ENCODE data around the gene CORO6.
A peak's percentile ranks its signal among the peaks of the same experiment; 100 is the strongest.

CORO6 gene

DNA sequence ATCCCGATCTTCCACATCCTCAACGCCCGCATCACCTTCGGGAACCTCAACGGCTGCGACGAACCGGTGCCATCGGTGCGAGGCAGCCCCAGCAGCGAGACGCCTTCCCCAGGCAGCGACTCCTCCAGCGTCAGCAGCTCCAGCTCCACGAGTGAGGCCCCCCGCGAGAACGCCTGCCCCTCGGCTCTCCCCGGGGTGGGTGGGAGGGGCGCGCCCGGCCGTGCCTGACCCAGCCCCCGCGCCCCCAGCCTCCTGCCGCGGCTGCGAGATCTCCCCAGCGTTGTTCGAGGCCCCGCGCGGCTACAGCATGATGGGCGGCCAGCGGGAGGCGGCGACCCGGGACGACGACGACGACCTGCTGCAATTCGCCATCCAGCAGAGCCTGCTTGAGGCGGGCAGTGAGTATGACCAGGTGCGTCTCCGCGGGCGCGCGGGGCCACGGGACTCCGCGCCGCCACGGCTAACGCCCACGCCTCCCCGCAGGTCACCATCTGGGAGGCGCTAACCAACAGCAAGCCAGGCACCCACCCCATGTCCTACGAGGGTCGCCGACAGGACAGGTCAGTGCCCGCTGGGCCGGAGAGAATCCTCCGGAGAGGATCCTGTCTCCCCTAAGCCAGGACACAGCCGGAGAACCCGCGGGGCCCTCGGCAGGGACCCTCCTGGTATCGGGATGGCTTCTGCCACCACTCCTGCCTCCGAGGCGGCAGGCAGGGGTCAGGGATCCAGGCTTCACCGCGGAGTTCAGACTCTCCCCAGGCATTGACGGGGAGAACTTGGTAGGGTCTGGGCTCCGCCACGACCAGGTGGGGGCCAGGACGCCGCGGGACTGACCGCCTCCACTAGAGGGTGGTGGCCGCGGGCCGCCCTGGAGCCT is 10.1 kb downstream of the CORO6 start:
- DNase-seq: no peak

DNA sequence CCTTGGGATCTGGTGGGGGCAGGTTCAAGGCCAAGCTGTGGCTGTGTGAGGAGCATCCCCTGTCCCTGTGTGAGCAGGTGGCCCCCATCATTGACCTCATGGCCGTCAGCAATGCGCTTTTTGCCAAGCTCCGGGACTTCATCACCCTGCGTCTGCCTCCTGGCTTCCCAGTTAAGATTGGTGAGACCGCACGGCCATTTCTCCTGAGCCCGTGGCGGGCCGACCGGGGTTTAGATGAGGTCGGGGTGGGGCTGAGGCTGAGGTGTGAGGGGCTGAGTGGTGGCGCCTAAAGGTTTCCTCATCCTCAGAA is 10.7 kb downstream of the CORO6 start:
- no peak for DNase-seq

DNA sequence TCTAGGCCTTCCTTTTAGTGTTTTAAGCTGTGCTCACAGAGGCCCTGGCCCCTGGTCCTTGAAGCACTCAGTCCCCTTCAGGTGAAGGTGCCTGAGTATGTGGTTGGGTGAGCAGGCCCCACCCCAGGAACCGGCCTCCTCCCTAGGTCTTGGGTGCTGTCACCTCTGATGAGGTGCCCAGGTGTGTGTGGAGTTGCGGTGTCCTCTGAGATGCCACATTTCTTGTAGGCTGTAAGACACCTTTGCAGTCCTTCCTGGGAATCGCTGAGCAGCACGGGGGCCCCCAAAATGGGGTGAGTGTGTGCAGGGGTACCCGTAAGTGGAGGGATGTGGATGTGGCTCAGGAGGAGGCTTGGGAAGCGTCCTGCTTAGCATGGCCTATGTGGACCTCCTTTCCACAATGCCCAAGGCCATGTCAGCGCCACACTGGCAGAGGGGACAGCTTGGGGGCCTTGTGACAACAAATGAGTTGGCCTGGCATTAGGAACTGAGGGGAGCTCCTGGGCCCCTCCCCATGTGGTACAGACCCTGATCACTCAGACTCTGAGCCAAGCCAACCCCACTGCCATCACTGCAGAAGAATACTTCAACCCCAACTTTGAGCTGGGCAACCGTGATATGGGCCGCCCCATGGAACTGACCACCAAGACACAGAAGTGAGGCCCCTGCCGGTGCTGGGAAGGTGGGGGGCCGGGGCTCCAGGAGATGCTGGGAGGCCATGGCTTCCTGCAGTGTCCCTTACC is 11.2 kb downstream of the CORO6 start:
- DNase-seq: no peak

- no peak for DNase-seq
Observed at GRCh38 chr17:29610395-29610794, 12.3 kb downstream of the CORO6 start.

GRCh38 chr17:29608986-29609385 is 13.7 kb downstream of the CORO6 start:
- no peak for DNase-seq

GRCh38 chr17:29607557-29608195 is 15.0 kb downstream of the CORO6 start:
- no peak for DNase-seq

DNA sequence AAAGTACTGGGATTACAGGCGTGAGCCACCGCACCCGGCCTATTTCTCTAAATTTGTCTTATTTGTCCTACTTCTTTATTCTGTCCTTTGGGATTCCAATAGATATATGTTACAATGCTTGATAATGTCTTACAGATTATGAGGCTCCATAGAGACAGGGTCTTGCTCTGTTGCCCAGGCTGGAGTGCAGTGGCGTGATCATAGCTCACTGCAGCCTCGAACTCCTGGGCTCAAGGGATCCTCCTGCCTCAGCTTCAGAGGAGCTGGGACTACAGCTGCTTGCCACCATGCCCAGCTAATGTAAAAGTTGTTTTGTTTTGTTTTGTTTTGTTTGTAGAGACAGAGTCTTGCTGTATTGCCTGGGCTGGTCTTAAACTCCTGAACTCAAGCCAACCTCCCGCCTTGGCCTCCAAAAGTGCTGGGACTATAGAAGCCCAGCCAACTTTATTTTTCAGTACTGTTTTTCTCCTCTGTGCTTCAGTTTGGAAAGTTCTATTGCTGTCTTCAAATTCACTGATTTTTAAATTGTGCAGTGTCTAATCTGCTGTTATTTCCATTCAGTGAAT is 19.5 kb downstream of the CORO6 start:
- no peak for DNase-seq

DNA sequence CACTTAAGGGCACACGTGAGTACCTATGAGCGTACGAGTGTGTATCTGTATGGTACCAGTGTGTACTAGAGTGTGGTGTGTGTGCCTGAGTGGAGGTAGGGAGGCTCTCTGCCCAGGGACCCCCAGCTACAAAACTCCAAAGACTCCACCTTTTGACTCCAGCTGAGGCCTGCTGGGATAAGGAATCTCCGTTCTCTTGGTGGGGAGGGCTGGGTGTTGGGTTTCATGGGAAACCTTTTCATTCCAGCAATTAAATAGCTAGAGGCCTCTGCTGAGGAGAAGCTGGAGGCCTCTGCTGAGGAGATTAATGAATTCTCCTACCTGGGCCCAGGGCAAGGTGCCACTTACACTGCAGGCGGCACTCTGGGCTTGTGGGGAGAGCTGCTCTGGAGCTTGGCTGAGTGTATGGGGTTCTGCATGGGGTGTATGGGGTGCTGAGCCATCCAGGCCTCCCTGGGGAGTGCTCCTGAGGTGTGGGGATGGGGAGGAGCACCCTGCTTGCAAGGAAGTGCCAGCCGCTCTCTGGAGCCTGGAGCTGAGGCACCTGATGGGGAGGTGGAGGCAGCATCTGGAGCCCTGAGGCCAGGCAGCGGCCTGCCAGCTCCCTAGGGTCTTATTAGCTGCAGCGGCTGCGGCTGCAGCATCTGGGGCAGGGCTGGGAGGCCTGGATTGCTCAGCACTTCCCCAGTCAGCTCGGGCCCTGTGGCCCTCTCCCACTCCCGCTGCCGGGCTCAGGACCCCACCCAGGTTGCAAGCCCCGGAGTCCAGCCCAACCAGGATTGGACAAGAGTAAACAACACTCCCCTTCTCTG is 25.1 kb downstream of the CORO6 start:
- no peak for DNase-seq

DNA sequence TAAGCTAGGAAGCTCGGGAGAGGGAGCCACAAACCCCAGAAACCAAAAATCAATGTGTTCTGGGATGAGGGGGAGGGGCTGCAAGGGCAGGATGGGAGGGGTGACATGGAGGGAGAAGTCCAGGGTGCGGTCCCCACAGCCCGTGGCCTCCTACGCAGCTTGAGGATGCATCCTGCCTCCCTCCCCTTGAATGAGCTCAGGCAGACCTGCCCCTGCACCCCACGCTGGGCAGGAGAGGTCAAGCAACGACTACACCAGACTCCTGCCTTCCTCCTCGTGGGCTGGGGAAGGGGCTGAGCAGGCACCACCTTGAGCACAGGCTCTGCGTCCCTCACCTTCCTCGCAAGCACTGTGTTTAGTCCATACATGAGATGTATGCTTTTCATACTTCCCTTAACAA is 25.9 kb downstream of the CORO6 start:
- no peak for DNase-seq

DNA sequence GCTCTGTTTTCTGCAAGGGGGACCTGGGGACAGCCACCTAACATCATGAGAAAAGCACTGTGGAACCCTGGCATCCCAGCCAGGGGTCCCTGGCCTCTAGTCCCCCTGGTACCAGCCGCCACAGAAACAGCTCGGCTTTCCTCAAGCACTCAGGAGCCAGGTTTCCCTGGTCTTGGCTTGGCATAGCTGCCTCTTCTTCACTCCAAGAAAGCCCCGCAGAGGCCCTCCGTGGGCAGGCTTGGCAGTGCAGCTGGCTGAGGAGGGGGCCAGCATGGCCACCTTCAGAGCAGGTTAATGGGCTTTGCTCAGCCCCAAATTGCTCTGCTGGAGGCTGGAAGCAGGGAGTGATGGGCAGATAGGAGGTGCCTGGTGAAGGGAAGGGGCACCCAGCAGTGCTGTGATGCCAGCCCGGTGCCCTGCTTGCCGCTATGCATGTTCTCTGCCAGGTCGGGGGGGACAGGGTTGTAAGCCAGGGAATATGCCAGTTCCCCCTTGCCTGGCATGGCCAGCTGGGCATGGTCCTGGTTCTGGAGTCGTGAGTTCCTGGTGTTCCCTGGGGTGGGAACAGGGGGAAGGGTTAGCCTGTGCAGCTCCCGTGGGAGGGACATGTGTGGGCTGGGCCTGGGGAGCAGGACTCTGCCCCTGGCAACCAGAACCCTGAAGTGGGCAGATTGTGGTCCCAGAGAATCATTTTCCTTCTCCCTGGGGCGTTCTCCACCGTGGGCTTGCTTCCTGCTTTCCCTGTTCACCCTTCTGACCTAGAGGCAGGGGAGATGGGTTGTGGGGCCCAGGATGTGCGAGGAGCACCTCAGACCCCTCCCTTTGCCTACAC is 26.6 kb downstream of the CORO6 start:
- no peak for DNase-seq

- no peak for DNase-seq
Observed at GRCh38 chr17:29595107-29595942, 27.4 kb downstream of the CORO6 start.

- peak; percentile 14 for DNase-seq
Observed at GRCh38 chr17:29594519-29595090, 28.1 kb downstream of the CORO6 start.

- peak; percentile 39 for DNase-seq
Observed at GRCh38 chr17:29593591-29594518, 28.9 kb downstream of the CORO6 start.

DNA sequence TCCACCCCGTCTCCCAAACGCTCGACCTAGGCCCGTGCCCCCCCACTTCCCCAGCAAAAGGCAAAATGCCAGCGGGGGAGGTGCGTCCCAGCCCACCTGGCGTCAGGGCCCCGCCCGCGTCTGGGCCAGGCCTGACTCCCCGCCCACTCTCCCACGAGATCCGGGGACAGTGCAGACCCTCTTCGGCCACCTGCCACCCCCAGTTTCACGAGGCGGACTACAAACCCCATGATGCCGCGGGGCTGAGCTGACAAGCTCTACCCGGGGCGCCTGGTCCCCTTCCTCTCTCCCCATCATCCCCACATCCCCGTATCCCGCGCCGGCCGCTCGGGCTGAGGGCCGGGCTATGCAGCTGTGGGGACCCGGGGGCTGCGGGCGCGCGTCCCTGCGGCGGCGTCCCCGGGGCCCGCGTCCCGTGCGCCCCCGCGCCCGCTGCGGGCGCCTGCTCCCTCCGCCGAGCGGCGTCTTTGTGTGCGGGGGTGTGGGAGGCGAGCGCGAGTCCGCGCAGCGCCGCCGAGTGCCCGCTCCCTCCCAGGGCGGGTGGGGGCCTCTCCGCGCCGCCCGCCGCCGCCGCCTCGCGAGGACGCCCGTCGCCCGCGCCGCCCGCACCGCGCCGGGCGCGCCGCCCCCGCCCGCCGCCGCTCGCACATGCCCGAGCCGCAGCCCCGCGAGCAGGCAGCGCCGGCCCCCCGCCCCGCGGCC is 29.7 kb downstream of the CORO6 start, which contains the start of gene ANKRD13B:
Gene ANKRD13B (plus strand): TSS at position 283 of the 702 bp plus-strand sequence. CDS start 490 bp downstream, outside the sequence.
- peak; percentile 56 for DNase-seq

- DNase-seq: peak; percentile 80
Observed at GRCh38 chr17:29591737-29592608, 30.7 kb downstream of the CORO6 start.

GRCh38 chr17:29591146-29591736 is 31.5 kb downstream of the CORO6 start:
- DNase-seq: peak; percentile 57
